IPS-18c (cell line): ENCODE data around the gene NDUFB6.
"Not testable (repeated sequence)": the region's sequence is repeated elsewhere in the genome, so short reads cannot be mapped to it uniquely, and the experiment has no call there.

Experiments
- H3K4me3 ChIP-seq: 2 replicates; pipeline ENCODE4 v1.7.0; 2013; ENCODE audit warnings: low read depth, mild to moderate bottlenecking, low read length, moderate library complexity; ENCODE audit not compliant: insufficient read depth
- H3K9me3 ChIP-seq: one replicate; pipeline ENCODE4 v1.6.1; 2013; ENCODE audit warnings: mild to moderate bottlenecking, low read length, moderate library complexity; ENCODE audit not compliant: control insufficient read depth, insufficient read depth

Gene NDUFB6

GRCh38 chr9:32543047-32543446 lies 29.9 kb downstream of the NDUFB6 start:
- H3K9me3 ChIP-seq: no peaks in the 10 kb centered on the region
- H3K4me3 ChIP-seq: no peak overlapping the region

GRCh38 chr9:32533816-32534215 lies 39.1 kb downstream of the NDUFB6 start:
- H3K4me3 ChIP-seq: no peak overlapping the region
- peaks cover 2% of the 10 kb centered on the region for H3K9me3 ChIP-seq

DNA sequence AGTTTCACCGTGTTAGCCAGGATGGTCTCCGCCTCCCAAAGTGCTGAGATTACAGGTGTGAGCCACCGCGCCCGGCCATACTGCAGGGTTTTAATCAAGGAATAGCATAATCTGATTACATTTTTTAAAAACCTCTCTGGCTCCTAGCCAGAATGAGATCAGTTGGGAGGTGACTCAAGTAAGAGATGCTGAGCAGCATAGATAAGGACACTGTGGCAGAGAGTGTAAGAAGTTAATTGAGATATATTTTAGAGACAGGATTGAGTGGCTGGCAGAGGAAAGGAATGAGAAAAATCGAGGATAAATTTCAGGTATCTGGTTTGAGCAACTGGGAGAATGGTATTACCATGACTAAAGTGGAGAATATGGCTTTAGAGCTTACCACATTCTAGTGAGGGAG lies 39.6 kb downstream of the NDUFB6 start:
- Histone ChIP-seq H3K4me3 (no peak overlapping the region), H3K9me3 (peaks cover 2% of the 10 kb centered on the region)

GRCh38 chr9:32526707-32527048 lies 46.3 kb downstream of the NDUFB6 start:
- Histone ChIP-seq H3K4me3 (peak overlapping the region; percentile 60; the same call in 1 of the 2 replicates), H3K9me3 (no peaks in the 10 kb centered on the region)

DNA sequence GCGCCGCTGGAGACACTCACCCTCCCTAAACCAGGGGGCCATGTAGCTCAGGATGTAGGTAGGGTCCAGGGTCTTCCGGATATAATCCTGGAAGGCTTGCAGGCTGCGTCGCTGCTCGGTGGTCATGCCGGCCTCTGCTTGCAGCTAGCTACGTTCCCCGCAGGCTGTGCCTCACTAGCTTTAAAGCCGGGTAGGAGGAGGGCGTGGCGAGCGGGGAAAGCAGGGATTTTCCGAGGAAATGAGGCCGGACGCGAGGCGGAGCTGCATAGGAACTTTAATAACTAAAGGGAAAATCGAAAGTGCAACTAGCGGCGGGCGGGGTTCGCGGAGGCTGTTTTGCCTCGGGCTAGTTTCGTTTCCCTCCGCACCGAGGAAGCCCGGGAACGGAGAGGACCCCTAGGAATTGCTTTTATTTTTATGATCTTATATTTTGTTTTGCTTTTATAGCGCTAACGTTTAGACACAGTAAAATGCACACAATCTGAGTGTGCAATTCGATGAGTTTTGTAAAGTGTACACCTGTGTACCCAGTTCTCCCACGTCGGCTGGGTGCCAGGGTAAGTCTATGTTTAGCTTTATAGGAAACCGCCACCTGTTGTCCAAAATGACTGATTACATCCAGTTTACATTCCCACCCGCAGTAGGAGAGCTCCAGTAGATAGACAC lies 46.8 kb downstream of the NDUFB6 start, which contains the start of gene RIGI:
Gene RIGI, minus strand, starts transcription at position 156 of the 666 bp plus-strand sequence. Its CDS starts 30 bp downstream, at position 126.
- Histone ChIP-seq H3K9me3 (no peaks in the 10 kb centered on the region), H3K4me3 (peak within 1 kb of the TSS; percentile 60)

GRCh38 chr9:32525709-32526030 lies 47.3 kb downstream of the NDUFB6 start:
- Histone ChIP-seq H3K9me3 (no peaks in the 10 kb centered on the region), H3K4me3 (peak overlapping the region; percentile 60)

GRCh38 chr9:32524892-32525708 lies 47.9 kb downstream of the NDUFB6 start:
- peak overlapping the region; percentile 60; the same call in 1 of the 2 replicates for H3K4me3 ChIP-seq
- H3K9me3 ChIP-seq: no peaks in the 10 kb centered on the region

DNA sequence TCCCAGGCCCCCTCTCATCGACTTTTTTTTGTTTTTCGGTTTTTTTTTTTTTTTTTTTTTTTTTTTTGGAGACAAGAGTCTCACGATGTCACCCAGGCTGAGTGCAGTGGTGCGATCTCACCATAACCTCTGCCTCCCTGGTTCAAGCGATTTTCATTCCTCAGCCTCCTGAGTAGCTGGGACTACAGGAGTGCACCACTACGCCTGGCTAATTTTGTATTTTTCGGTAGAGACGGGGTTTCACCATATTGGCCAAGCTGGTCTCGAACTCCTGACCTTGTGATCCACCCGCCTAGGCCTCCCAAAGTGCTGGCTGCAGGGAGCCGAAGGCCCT lies 48.4 kb downstream of the NDUFB6 start:
- H3K4me3 ChIP-seq: peak overlapping the region; percentile 60; the same call in 1 of the 2 replicates
- H3K9me3 ChIP-seq: not testable (repeated sequence)

- no peak overlapping the region for H3K4me3 ChIP-seq
These were observed 49.0 kb downstream of the NDUFB6 start for GRCh38 chr9:32523910-32524309.

GRCh38 chr9:32518276-32518675 lies 54.7 kb downstream of the NDUFB6 start:
- Histone ChIP-seq H3K4me3 (no peak overlapping the region), H3K9me3 (peaks cover 3% of the 10 kb centered on the region)

More at GRCh38 chr9:32523910-32524309, 49.0 kb downstream of the NDUFB6 start:
- no peaks in the 10 kb centered on the region for H3K9me3 ChIP-seq

- H3K4me3 ChIP-seq: no peak overlapping the region
- peaks cover 3% of the 10 kb centered on the region for H3K9me3 ChIP-seq
These were observed 56.7 kb downstream of the NDUFB6 start for GRCh38 chr9:32516241-32516640.

DNA sequence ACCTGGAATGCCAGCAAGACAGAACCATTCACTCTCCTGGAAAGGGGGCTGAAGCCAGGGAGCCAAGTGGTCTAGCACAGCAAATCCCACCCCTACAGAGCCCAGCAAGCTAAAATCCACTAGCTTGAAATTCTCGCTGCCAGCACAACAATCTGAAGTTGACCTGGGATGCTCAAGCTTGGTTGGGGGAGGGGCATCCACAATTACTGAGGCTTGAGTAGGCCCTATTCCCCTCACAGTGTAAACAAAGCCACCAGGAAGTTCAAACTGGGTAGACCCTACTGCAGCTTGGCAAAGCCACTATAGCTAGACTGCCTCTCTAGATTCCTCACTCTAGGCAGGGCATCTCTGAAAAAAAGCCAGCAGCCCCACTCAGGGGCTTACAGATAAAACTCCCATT lies 64.2 kb downstream of the NDUFB6 start:
- peaks cover 2% of the 10 kb centered on the region for H3K9me3 ChIP-seq
- no peak overlapping the region for H3K4me3 ChIP-seq

DNA sequence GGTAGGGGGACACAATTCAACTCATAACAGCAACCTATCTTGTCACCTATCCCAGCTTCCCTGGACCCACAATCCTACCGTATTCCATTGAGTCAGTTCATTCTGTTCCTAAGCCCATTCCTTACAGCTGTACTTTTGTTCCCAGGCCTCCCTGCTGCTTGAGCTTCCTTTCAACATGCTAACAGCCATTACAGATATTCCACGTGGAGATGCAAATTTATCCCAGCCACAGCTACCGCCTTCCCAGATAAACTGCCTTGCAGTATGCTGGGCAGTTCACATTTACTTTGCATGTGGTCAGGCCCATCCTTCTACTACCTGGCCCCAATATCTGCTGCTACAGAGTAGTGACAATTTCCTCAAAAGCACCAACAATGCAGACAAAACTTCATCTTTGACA lies 70.0 kb downstream of the NDUFB6 start:
- Histone ChIP-seq H3K4me3 (no peak overlapping the region), H3K9me3 (no peaks in the 10 kb centered on the region)
